ENCODE measurements around the gene CCNB1IP1.

The CCNB1IP1 gene

DNA sequence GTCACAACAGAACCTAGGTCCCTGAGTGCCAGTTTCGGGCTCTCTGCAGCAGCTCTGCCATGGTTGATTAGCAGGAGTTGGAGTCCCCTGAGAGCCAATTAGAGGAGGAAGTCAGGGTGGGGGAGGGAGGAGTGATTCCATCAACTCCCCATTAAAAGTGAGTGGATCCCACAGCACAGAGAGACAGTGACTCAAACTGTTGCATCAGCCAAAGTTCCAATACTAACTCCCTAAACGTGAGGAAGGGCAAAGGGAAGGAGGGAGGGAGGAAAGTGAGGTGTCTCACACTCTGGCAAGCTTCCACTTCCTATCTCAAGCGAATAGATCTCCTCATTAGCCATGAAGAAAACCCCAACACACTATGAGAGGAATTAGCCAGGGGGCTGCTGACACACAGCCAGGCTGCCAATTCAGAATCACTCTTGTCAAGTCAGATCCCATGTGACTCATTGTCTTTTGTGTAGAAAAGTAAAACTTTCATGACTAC lies 70.4 kb downstream of the CCNB1IP1 start:
- H3K4me2 ChIP-seq (ENCODE audit: low read length), result no peak overlapping the region
- no peaks in the 10 kb centered on the region for H3K79me2 ChIP-seq (ENCODE audit: insufficient read depth, low read length)

More for the DNA sequence above, 70.4 kb downstream of the CCNB1IP1 start:
- no peaks in the 10 kb centered on the region for H3K4me1 ChIP-seq (ENCODE audit: insufficient read depth, low read length, severe bottlenecking)
- H2AFZ ChIP-seq (ENCODE audit: low read length), result no peak overlapping the region
- H3K4me3 ChIP-seq (ENCODE audit: low read depth, low read length, poor library complexity, severe bottlenecking), result no peak overlapping the region
- no peaks in the 10 kb centered on the region for H3F3A ChIP-seq (ENCODE audit: insufficient read depth, low read length)
- no peaks in the 10 kb centered on the region for H3K9me2 ChIP-seq (ENCODE audit: low read depth, low read length)
- no peaks in the 10 kb centered on the region for H4K20me1 ChIP-seq (ENCODE audit: insufficient read depth, low read length)
- TF ChIP-seq, protein P1, sequence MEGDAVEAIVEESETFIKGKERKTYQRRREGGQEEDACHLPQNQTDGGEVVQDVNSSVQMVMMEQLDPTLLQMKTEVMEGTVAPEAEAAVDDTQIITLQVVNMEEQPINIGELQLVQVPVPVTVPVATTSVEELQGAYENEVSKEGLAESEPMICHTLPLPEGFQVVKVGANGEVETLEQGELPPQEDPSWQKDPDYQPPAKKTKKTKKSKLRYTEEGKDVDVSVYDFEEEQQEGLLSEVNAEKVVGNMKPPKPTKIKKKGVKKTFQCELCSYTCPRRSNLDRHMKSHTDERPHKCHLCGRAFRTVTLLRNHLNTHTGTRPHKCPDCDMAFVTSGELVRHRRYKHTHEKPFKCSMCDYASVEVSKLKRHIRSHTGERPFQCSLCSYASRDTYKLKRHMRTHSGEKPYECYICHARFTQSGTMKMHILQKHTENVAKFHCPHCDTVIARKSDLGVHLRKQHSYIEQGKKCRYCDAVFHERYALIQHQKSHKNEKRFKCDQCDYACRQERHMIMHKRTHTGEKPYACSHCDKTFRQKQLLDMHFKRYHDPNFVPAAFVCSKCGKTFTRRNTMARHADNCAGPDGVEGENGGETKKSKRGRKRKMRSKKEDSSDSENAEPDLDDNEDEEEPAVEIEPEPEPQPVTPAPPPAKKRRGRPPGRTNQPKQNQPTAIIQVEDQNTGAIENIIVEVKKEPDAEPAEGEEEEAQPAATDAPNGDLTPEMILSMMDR (IDR thresholded peaks at IDR 0.05; ENCODE audit: low read length), result no peak
- TF ChIP-seq EZH2 (IDR thresholded peaks at IDR 0.05; ENCODE audit: borderline replicate concordance, low read length), result no peak
- no peak overlapping the region for H3K27ac ChIP-seq (ENCODE audit: low read depth, low read length, poor library complexity, severe bottlenecking)
- no peaks in the 10 kb centered on the region for H3K27me3 ChIP-seq (ENCODE audit: insufficient read depth, low read length)
- no peak overlapping the region for H3K9ac ChIP-seq (ENCODE audit: low read length)
- no peaks in the 10 kb centered on the region for H3K36me3 ChIP-seq (ENCODE audit: insufficient read depth, low read length)
- H3K9me3 ChIP-seq (ENCODE audit: low read length), result no peaks in the 10 kb centered on the region

All from OCI-LY1 (cell line).